Stimulated activated CD4-positive, alpha-beta T cell treated with anti-CD3 and anti-CD28 coated beads, Interleukin-12 subunit alpha, Interleukin-12 subunit beta, amount 100 ng/mL, for 48 hours (primary cell): ENCODE results near the gene CRIM1.

Experiments used
- DNase-seq, 3 donors: peaks; one replicate each; pipeline ENCODE4 v3.0.0-alpha.2; 2020; ENCODE audit warnings: low read depth in 2 of 3, low spot score in 1 of 3

The CRIM1 gene

GRCh38 chr2:36395866-36396265 is 40.3 kb downstream of the CRIM1 start:
- no peak for DNase-seq

- DNase-seq, result no peak
Measured at GRCh38 chr2:36396878-36397539, 41.4 kb downstream of the CRIM1 start.

GRCh38 chr2:36397728-36398413 is 42.3 kb downstream of the CRIM1 start:
- DNase-seq, result no peak

GRCh38 chr2:36399050-36399449 is 43.5 kb downstream of the CRIM1 start:
- no peak for DNase-seq

GRCh38 chr2:36403675-36404230 is 48.2 kb downstream of the CRIM1 start:
- DNase-seq, result peak in 1 of 3 donors; percentile 13

- DNase-seq, result no peak
Measured at GRCh38 chr2:36404318-36404717, 48.7 kb downstream of the CRIM1 start.

GRCh38 chr2:36404754-36405153 is 49.2 kb downstream of the CRIM1 start:
- DNase-seq, result no peak

- no peak for DNase-seq
Measured at GRCh38 chr2:36405183-36405582, 49.6 kb downstream of the CRIM1 start.

GRCh38 chr2:36406296-36406695 is 50.7 kb downstream of the CRIM1 start:
- DNase-seq, result no peak

GRCh38 chr2:36407413-36407812 is 51.8 kb downstream of the CRIM1 start:
- no peak for DNase-seq

GRCh38 chr2:36408198-36408703 is 52.7 kb downstream of the CRIM1 start:
- DNase-seq, result no peak

GRCh38 chr2:36409335-36409734 is 53.8 kb downstream of the CRIM1 start:
- DNase-seq, result no peak

GRCh38 chr2:36409935-36410334 is 54.4 kb downstream of the CRIM1 start:
- DNase-seq, result no peak

GRCh38 chr2:36410681-36411080 is 55.1 kb downstream of the CRIM1 start:
- DNase-seq, result no peak

- DNase-seq, result no peak
Measured at GRCh38 chr2:36411962-36412444, 56.4 kb downstream of the CRIM1 start.

GRCh38 chr2:36413218-36413617 is 57.6 kb downstream of the CRIM1 start:
- DNase-seq, result no peak

- DNase-seq, result no peak
Measured at GRCh38 chr2:36414307-36414706, 58.7 kb downstream of the CRIM1 start.

- no peak for DNase-seq
Measured at GRCh38 chr2:36415381-36416022, 59.9 kb downstream of the CRIM1 start.

GRCh38 chr2:36416370-36417165 is 61.0 kb downstream of the CRIM1 start:
- DNase-seq, result no peak

- no peak for DNase-seq
Measured at GRCh38 chr2:36420569-36421181, 65.1 kb downstream of the CRIM1 start.
